ENCODE measurements around the gene DPM2.

DNA sequence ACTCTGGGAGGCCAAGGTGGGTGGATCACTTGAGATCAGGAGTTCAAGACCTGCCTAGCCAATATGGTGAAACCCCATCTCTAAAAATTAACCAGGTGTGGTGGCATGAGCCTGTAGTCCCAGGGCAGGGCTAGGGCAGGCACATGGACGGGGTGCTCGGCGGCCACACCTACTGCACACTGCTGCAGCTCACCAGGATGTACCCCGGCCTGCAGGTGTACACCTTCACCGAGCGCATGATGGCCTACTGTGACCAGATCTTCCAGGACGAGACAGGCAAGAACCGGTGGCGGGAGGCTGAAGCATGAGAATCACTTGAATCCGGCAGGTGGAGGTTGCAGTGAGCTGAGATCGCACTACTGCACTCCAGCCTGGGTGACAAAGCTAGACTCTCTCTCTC lies 24.0 kb downstream of the DPM2 start:
- TF ChIP-seq EZH2 (IDR thresholded peaks at IDR 0.05; ENCODE audit: insufficient read depth, low read length) = no peak
- TF ChIP-seq CTCF (IDR thresholded peaks at IDR 0.05; ENCODE audit: insufficient read depth, low read depth, low read length) = no peak
